NK-92 treated with Interleukin-12 subunit alpha and Interleukin-12 subunit beta, amount 100 ng/mL, for 24 hours (cell line): ENCODE measurements around the gene EPHA10.

Experiments used
- DNase-seq: peaks from one replicate; lab custom pipeline; 2025; lab: John Stamatoyannopoulos, UW

Gene EPHA10

GRCh38 chr1:37764888-37765441, at the start of gene EPHA10:
Gene EPHA10 (minus strand): TSS chr1:37765120. CDS start chr1:37765066, 54 bp downstream.
- DNase-seq, result no peak

- no peak for DNase-seq
These were observed 49.3 kb upstream of the EPHA10 start for GRCh38 chr1:37814252-37814651.

- no peak for DNase-seq
These were observed 48.7 kb upstream of the EPHA10 start for GRCh38 chr1:37813529-37814145.

GRCh38 chr1:37811027-37811655, 46.2 kb upstream of the EPHA10 start:
- peak; percentile 27 for DNase-seq

GRCh38 chr1:37809942-37810341, 45.0 kb upstream of the EPHA10 start:
- no peak for DNase-seq

GRCh38 chr1:37808369-37809319, 43.7 kb upstream of the EPHA10 start:
- no peak for DNase-seq

- peak; percentile 86 for DNase-seq
These were observed 42.8 kb upstream of the EPHA10 start, which contains the start of the genes C1orf122 and YRDC for GRCh38 chr1:37807555-37808368. Gene C1orf122 (plus strand): TSS chr1:37807790. CDS start chr1:37808405, 615 bp downstream. Gene YRDC (minus strand): TSS chr1:37808208. CDS start chr1:37808180, 28 bp downstream.

GRCh38 chr1:37807220-37807554, 42.3 kb upstream of the EPHA10 start:
- DNase-seq, result no peak

- DNase-seq, result no peak
These were observed 37.5 kb upstream of the EPHA10 start for GRCh38 chr1:37802439-37802838.

GRCh38 chr1:37797750-37798345, 32.9 kb upstream of the EPHA10 start:
- no peak for DNase-seq

GRCh38 chr1:37795340-37796125, 30.6 kb upstream of the EPHA10 start:
- no peak for DNase-seq

GRCh38 chr1:37794372-37795339, 29.7 kb upstream of the EPHA10 start:
- no peak for DNase-seq

GRCh38 chr1:37793773-37794371, 29.0 kb upstream of the EPHA10 start, which contains the start of gene MANEAL:
Gene MANEAL (plus strand): TSS chr1:37793847. CDS start chr1:37794183, 336 bp downstream.
- peak; percentile 44 for DNase-seq

GRCh38 chr1:37792943-37793686, 28.2 kb upstream of the EPHA10 start:
- no peak for DNase-seq

- no peak for DNase-seq
These were observed 17.6 kb upstream of the EPHA10 start for GRCh38 chr1:37782491-37782890.

- DNase-seq, result no peak
These were observed 13.7 kb upstream of the EPHA10 start for GRCh38 chr1:37778654-37779053.

GRCh38 chr1:37776946-37777516, 12.1 kb upstream of the EPHA10 start:
- DNase-seq, result no peak
